HL-60 (cell line): Measurements from ENCODE around the gene GBX1.

Experiments used
- CTCF ChIP-seq: IDR thresholded peaks from one replicate; pipeline ENCODE4 v1.5.1; 2011; ENCODE audit warnings: low read length, control low read depth, inconsistent platforms; ENCODE audit not compliant: insufficient read depth
- POLR2AphosphoS5 ChIP-seq: IDR thresholded peaks from 2 replicates; pipeline ENCODE4 v1.6.1; 2012; ENCODE audit warnings: low read depth
- REST ChIP-seq: IDR thresholded peaks from 2 replicates; pipeline ENCODE4 v1.6.1; 2012; ENCODE audit warnings: low read depth; ENCODE audit not compliant: insufficient replicate concordance
- SPI1 ChIP-seq: IDR thresholded peaks from 2 replicates; pipeline ENCODE4 v1.6.1; 2012; ENCODE audit warnings: low read depth, mild to moderate bottlenecking, borderline replicate concordance

GRCh38 chr7:151201751-151202150, 34.3 kb upstream of the GBX1 start:
- no peak for TF ChIP-seq CTCF
- TF ChIP-seq SPI1 = no peak
- TF ChIP-seq REST = no peak
- no peak for TF ChIP-seq POLR2AphosphoS5
